ENCODE results near the gene HRH2.

DNA sequence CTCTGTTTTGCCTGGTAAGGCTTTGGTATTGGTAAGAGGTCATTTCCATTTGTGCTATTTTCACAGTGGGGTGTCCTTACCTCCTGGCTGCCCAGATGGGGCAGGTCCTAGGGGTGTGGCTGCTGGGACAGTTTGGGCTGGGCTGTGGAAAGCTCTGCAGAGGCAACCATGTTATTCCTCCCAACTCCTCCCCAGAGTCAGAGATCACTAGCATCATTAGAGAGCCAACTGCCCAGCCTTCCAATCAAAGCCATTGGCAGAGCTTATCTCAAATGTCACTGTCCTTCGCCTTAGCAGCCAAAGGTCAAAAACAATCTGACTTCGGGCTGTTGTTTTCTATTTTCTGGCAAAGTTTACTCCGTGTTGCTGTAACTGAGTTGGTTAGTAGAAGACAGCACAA lies 33.6 kb upstream of the HRH2 start:
- TF ChIP-seq EZH2 (IDR thresholded peaks at IDR 0.05; ENCODE audit: insufficient read depth, poor library complexity, severe bottlenecking) (no peak), EZH2phosphoT487 (IDR thresholded peaks at IDR 0.05; ENCODE audit: insufficient read depth, low read depth) (no peak)
